IPS-18a (cell line): ENCODE measurements around the gene PSMB9.

ENCODE experiments used
- H3K27ac ChIP-seq: one replicate; pipeline ENCODE4 v1.5.1; 2013; ENCODE audit warnings: low read length
- H3K27me3 ChIP-seq: one replicate; pipeline ENCODE4 v1.6.1; 2013; ENCODE audit warnings: mild to moderate bottlenecking, low read length; ENCODE audit not compliant: control insufficient read depth, insufficient read depth
- H3K36me3 ChIP-seq: one replicate; pipeline ENCODE4 v1.6.1; 2013; ENCODE audit warnings: low read depth, low read length; ENCODE audit not compliant: control insufficient read depth
- H3K4me1 ChIP-seq: one replicate; pipeline ENCODE4 v1.6.1; 2013; ENCODE audit warnings: low read depth, low read length; ENCODE audit not compliant: control insufficient read depth
- H3K4me3 ChIP-seq: one replicate; pipeline ENCODE4 v1.5.1; 2013; ENCODE audit warnings: low read length
- H3K9ac ChIP-seq: one replicate; pipeline ENCODE4 v1.6.1; 2013; ENCODE audit warnings: mild to moderate bottlenecking, low read length, moderate library complexity
- H3K9me3 ChIP-seq: one replicate; pipeline ENCODE4 v1.6.1; 2013; ENCODE audit warnings: low read depth, low read length; ENCODE audit not compliant: control insufficient read depth

Gene PSMB9

GRCh38 chr6:32842021-32842650, 11.9 kb upstream of the PSMB9 start:
- Histone ChIP-seq H3K27ac (no peak overlapping the region), H3K9me3 (no peaks in the 10 kb centered on the region), H3K27me3 (peaks cover 33% of the 10 kb centered on the region), H3K4me1 (peaks cover 4% of the 10 kb centered on the region), H3K4me3 (no peak overlapping the region), H3K36me3 (no peaks in the 10 kb centered on the region), H3K9ac (no peak overlapping the region)

GRCh38 chr6:32842690-32843089, 11.3 kb upstream of the PSMB9 start:
- peaks cover 28% of the 10 kb centered on the region for H3K27me3 ChIP-seq
- H3K9me3 ChIP-seq = no peaks in the 10 kb centered on the region
- H3K27ac ChIP-seq = no peak overlapping the region
- H3K4me3 ChIP-seq = no peak overlapping the region
- H3K36me3 ChIP-seq = no peaks in the 10 kb centered on the region
- no peak overlapping the region for H3K9ac ChIP-seq
- H3K4me1 ChIP-seq = no peaks in the 10 kb centered on the region

GRCh38 chr6:32843331-32843978, 10.5 kb upstream of the PSMB9 start:
- Histone ChIP-seq H3K27me3 (peaks cover 28% of the 10 kb centered on the region), H3K27ac (no peak overlapping the region), H3K4me1 (no peaks in the 10 kb centered on the region), H3K4me3 (peak overlapping the region; percentile 88), H3K9me3 (no peaks in the 10 kb centered on the region), H3K9ac (peak overlapping the region; percentile 64), H3K36me3 (no peaks in the 10 kb centered on the region)

GRCh38 chr6:32843979-32844838, 9.8 kb upstream of the PSMB9 start, which contains the start of gene PSMB8:
TSS of gene PSMB8 (minus strand) at chr6:32844047. CDS start at chr6:32843996, 51 bp downstream.
- peak within 1 kb of the TSS; percentile 88 for H3K4me3 ChIP-seq
- H3K27me3 ChIP-seq = peaks cover 28% of the 10 kb centered on the region
- no peaks in the 10 kb centered on the region for H3K9me3 ChIP-seq
- H3K4me1 ChIP-seq = no peaks in the 10 kb centered on the region
- H3K27ac ChIP-seq = no peak within 1 kb of the TSS
- no peaks in the 10 kb centered on the region for H3K36me3 ChIP-seq
- H3K9ac ChIP-seq = peak within 1 kb of the TSS; percentile 64

GRCh38 chr6:32844839-32845383, 9.1 kb upstream of the PSMB9 start:
- Histone ChIP-seq H3K4me1 (no peaks in the 10 kb centered on the region), H3K9ac (no peak overlapping the region), H3K4me3 (peak overlapping the region; percentile 88), H3K9me3 (no peaks in the 10 kb centered on the region), H3K36me3 (no peaks in the 10 kb centered on the region), H3K27me3 (peaks cover 28% of the 10 kb centered on the region), H3K27ac (no peak overlapping the region)

- Histone ChIP-seq H3K4me1 (no peaks in the 10 kb centered on the region), H3K36me3 (no peaks in the 10 kb centered on the region), H3K27ac (no peak overlapping the region), H3K27me3 (peaks cover 31% of the 10 kb centered on the region), H3K4me3 (no peak overlapping the region), H3K9me3 (no peaks in the 10 kb centered on the region), H3K9ac (no peak overlapping the region)
Observed at GRCh38 chr6:32845384-32845884, 8.6 kb upstream of the PSMB9 start.

- no peak overlapping the region for H3K9ac ChIP-seq
- H3K4me1 ChIP-seq = no peaks in the 10 kb centered on the region
- H3K36me3 ChIP-seq = no peaks in the 10 kb centered on the region
- H3K27me3 ChIP-seq = peaks cover 45% of the 10 kb centered on the region
- no peak overlapping the region for H3K27ac ChIP-seq
- H3K9me3 ChIP-seq = no peaks in the 10 kb centered on the region
- no peak overlapping the region for H3K4me3 ChIP-seq
Observed at GRCh38 chr6:32847004-32847403, 7.0 kb upstream of the PSMB9 start.

- no peaks in the 10 kb centered on the region for H3K9me3 ChIP-seq
- no peak overlapping the region for H3K27ac ChIP-seq
- H3K36me3 ChIP-seq = no peaks in the 10 kb centered on the region
- no peaks in the 10 kb centered on the region for H3K4me1 ChIP-seq
- H3K27me3 ChIP-seq = peaks cover 47% of the 10 kb centered on the region
- H3K4me3 ChIP-seq = no peak overlapping the region
- H3K9ac ChIP-seq = no peak overlapping the region
Observed at GRCh38 chr6:32847795-32848194, 6.2 kb upstream of the PSMB9 start.

GRCh38 chr6:32849126-32849525, 4.9 kb upstream of the PSMB9 start:
- Histone ChIP-seq H3K4me1 (no peaks in the 10 kb centered on the region), H3K4me3 (no peak overlapping the region), H3K36me3 (no peaks in the 10 kb centered on the region), H3K27ac (no peak overlapping the region), H3K9ac (no peak overlapping the region), H3K27me3 (peaks cover 42% of the 10 kb centered on the region), H3K9me3 (no peaks in the 10 kb centered on the region)

GRCh38 chr6:32851025-32851424, 3.0 kb upstream of the PSMB9 start:
- H3K27me3 ChIP-seq = peaks cover 53% of the 10 kb centered on the region
- H3K9me3 ChIP-seq = no peaks in the 10 kb centered on the region
- H3K27ac ChIP-seq = no peak overlapping the region
- no peaks in the 10 kb centered on the region for H3K4me1 ChIP-seq
- H3K36me3 ChIP-seq = no peaks in the 10 kb centered on the region
- no peak overlapping the region for H3K4me3 ChIP-seq
- no peak overlapping the region for H3K9ac ChIP-seq
